GM11168 (cell line): ENCODE measurements around the gene BRF1.
"Not testable (repeated sequence)": the region's sequence is repeated elsewhere in the genome, so short reads cannot be mapped to it uniquely, and the experiment has no call there.

Source experiments
- in situ Hi-C: fragments of 300-500 bp; cut with MboI; formaldehyde crosslinking; loops from one replicate; pipeline ENCODE4 v1.12.0; 2022; ENCODE audit warnings: low sequenced_read_pairs; ENCODE audit not compliant: unreplicated experiment

Gene BRF1

DNA sequence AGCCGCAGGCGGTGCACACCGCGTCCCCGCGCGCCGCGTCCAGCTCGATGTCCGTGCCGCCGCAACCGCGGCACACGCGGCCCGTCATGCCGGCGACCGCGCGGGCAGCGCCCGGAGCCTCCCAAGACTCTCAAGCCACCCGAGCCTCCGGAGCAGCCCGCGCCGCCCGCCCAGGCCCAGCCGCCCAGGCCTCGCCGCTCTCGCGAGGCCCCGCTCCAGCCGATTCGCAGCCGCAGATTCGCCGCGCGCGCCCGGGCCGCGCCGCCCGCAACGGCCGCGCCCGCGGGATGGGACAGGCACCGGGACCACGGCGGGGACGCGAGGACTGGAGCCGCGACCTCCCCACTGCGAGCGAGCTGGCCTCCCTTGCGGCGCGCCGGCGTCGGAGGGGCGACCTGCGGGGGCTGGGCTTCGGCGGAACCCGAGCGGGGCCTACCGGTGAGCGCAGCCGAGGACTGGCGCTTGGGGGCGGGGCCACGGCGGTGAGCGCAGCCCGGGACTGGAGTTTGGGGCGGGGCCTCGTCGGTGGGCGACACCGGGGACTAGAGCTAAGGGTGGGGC is at the start of gene BRF1:
Gene BRF1 (minus strand): TSS at position 460 of the 561 bp plus-strand sequence. CDS start 372 bp downstream, at position 88.
- in situ Hi-C loops: no loop called here

- in situ Hi-C loops: loop anchor here (5.0 kb wide), 1 partner anchor 158 kb away; no protein-coding TSS in a partner anchor
Observed at GRCh38 chr14:105349992-105350391, 49.2 kb upstream of the BRF1 start.

- in situ Hi-C loops: no loop called here
Observed at GRCh38 chr14:105348945-105349699, 48.3 kb upstream of the BRF1 start.

- in situ Hi-C loops: no loop called here
Observed at GRCh38 chr14:105348169-105348944, 47.6 kb upstream of the BRF1 start.

DNA sequence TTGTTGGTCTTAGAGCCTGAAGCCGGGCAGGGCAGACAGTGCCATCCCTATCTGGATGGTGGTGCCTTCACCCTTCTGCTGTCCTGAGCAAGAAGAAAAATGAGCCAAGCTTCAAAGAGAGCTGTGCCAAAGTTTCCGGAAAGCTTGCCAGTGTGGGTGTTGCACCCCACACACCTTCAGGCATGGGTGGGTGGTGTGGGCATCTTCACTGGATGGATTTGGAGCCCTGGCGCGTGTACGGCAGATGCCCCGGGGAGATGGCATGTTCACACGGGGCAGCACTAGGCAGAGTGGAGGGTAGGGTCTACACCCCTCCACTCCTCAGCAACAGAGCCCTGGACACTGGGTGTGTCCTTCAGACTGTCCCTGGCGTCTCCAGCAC is 46.8 kb upstream of the BRF1 start:
- in situ Hi-C loops: no loop called here

DNA sequence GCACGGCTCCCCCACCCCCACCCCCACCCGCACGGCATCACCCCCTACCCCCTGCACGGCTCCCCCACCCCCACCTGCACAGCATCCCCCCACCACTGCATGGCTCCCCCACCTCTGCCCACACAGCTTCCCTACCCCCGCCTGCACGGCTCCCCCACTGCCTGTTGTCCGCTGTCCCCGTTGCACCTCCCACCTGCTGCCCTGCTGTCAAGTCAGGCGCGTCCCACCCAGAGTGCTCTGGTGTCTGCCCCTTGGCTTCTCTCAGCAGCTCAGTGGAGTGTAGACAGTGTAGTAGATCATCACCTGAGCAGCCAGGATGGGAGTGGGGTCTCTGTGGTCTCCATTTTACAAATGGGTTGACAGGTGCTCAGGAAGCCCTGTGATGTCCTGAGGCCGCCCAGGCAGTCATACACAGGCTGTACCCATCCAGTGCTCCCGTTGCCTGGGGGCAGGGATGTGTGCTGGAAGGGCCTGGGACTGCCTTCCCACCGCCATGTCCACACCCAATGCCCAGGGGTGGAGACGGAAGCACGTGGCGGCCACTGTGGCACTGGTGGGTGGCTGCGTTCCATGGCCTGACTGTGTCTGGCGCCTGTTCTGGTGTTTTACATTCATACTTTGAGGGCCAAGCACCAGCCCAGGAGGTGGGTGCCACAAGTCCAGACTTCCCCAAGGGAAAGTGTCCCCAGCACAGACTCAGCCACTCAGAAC is 46.2 kb upstream of the BRF1 start:
- in situ Hi-C loops: no loop called here

DNA sequence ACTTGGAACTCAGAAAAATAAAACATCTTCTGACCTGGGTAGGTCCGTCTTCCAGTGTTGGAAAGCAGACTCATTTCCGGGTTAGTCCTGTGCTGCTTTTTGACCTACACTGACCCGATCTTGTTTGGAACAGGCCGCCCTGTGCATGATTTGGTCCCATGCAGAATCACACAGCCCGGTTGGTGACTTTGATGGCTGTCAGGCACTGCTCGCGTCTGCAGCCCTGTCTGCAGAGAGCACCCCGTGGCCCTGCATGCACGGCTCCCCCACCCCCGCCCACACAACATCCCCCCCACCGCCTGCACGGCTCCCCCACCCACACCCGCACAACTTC is 45.4 kb upstream of the BRF1 start:
- in situ Hi-C loops: no loop called here

DNA sequence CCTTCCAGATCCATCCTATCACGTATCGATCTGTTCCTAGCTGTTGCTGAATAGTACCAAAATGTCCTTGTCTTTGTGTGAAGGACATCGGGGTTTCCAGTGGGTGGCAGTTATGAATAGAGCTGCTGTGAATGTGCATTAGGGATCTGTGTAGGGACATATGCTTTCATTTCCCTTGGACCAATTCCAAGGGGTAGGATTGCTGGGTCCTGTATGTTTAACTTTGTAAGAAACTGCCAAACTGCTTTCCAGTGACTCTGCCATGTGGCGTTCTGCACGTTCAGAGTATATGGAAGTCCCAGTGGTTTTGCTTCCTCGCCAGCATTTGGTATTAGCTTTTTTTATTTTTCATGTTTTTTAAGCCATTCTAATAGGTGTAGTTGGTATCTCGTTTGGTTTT is 42.4 kb upstream of the BRF1 start:
- in situ Hi-C loops: no loop called here

GRCh38 chr14:105340821-105341733 is 40.3 kb upstream of the BRF1 start:
- in situ Hi-C loops: no loop called here

GRCh38 chr14:105337966-105338741 is 37.4 kb upstream of the BRF1 start:
- in situ Hi-C loops: no loop called here

DNA sequence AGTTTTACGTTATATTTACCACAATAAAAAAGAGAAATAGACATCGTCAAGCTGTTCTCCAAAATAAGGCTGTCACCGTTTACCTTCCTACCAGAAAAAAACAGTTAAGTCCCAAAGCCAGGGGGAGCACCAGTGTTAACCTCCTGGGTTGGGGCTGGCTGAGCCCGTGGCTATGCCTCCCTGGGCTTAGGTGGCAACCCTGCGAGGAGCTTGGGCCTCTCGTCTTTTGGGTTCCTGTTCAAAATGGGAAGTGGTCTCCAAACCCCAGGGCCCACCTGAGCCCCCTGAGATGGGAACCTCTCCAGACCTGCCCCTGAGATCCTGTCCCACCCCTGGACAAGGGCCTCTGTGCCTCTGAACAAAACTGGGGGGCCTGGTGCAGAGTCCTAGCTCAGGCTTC is 36.6 kb upstream of the BRF1 start:
- in situ Hi-C loops: no loop called here

DNA sequence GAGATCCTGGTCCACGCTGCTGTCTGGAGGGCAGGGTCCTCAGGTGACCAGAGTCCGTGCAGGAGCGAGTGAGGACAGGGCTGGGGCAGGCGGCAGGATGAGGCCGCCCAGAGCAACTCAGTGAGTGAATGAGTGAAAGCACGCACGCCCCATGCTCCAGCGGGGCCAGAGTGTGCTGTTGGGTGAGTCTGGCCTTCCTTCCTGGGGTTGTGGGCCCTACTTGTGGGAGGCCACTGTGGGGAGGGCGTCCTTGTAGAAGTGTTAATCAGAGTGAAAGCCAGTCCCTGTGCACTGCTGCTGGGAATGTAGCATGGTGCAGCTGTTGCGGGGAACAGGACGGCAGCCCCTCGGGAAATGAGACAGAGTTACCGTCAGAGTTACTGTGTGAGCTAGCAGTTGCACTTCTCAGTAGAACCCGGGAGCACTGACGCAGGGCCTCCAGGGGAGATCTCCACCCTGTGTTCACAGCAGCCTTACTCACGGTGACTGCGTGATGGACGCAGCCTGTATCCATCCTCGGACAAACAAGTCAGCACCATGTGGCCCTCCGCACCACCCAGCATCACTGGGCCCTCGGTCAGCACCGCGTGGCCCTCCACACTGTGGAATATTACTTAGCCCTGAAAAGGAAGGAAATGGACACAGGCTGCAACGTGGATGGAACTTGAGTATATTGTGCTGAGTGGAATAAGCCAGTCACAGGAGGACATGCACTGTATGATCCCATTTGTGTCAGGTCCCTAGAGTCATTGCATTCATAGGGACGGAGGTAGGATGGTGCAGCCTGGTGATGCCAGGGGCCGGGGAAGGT is 35.9 kb upstream of the BRF1 start:
- in situ Hi-C loops: no loop called here

DNA sequence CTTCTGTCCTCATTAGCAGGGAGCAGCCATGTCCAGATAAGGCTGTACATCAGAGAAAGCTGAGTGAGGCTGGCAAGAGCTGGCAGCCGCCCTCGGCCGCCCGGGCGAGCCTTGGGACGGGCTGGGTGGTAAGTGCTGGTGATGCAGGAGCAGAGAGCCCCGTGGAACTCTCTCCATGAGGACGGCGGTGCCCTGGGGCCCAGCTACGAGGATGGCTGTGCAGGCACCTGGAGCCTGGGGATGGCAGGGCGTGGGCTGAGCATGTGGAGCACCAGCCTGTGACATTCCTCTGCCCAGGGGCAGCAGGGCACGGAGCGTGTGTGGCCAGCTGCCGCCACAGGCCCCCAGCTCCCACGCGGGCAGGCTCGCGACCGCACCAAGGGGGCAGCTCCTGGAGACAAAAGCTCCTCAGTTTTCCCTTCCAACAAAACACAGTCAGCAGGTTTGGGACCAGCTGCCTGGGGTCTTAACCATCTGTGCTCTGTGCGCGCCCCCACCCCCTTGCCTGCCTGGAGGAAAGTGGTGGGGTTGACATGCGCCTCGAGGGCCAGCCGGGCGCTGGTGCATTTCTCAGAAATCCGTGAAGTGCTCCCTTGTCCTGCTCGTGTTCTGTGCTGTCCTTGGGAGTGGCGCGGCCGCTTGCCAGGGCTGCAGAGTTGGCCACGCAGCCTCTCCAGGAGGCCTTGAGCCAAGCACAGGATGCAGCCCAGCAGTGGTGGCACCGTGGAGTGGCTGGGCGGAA is 35.1 kb upstream of the BRF1 start:
- in situ Hi-C loops: no loop called here

DNA sequence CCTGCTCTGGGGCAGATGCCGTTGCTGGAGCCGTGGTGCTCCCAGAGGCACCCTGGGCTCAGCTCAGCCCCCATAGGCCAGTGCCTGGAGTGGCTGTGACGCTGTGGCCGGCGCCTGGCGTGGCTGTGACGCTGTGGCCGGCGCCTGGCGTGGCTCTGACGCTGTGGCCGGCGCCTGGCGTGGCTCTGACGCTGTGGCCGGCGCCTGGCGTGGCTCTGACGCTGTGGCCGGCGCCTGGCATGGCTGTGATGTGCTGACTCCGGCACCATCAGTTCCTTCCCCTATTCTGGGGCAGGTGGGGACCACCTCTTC is 34.4 kb upstream of the BRF1 start:
- in situ Hi-C loops: not testable (repeated sequence)

DNA sequence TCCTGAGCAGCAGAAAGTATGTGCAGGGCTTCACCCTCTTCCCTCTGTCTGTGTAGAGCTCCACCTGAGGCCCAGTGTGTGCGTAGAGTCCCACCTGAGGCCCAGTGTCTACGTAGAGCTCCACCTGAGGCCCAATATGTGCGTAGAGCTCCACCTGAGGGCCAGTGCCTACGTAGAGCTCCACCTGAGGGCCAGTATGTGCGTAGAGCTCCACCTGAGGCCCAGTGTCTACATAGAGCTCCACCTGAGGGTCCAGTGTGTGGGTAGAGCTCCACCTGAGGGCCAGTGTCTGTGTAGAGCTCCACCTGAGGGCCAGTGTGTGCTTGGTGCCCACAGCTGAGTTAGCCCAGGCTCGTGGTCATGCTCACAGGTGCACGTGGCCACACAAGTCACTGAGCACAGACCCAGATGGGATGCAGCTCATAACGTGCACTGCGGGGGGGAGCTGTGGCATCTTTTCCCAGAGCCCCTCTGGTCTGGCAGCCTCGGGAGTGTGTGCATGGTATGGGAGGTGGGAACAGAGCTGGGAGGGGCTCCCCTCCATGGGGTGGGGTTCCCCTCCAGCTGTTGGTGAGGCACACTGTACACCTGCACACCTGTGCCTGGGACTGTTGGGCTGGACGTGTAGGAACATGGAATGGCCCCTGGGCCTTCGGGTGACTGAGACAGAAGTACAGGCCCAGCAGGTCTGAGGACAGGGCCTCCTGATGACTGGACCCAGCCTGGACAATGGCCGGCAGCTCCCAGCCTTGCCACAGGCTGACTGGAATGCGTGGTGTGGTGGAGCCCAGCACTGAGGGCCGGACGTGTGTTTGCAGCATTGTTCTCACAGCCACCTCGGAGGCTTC is 33.8 kb upstream of the BRF1 start:
- in situ Hi-C loops: no loop called here

- in situ Hi-C loops: no loop called here
Observed at GRCh38 chr14:105333613-105334364, 33.0 kb upstream of the BRF1 start.
